Measurements from ENCODE around the gene FCN3. TPM values are rescaled to one million over a fixed set of nuclear protein-coding genes. Genes with fewer than 3 reads are reported as not detected.

Gene FCN3
- polyA plus RNA-seq, 3 donors, result 1.7 to 3.9 (median 2.1) TPM

DNA sequence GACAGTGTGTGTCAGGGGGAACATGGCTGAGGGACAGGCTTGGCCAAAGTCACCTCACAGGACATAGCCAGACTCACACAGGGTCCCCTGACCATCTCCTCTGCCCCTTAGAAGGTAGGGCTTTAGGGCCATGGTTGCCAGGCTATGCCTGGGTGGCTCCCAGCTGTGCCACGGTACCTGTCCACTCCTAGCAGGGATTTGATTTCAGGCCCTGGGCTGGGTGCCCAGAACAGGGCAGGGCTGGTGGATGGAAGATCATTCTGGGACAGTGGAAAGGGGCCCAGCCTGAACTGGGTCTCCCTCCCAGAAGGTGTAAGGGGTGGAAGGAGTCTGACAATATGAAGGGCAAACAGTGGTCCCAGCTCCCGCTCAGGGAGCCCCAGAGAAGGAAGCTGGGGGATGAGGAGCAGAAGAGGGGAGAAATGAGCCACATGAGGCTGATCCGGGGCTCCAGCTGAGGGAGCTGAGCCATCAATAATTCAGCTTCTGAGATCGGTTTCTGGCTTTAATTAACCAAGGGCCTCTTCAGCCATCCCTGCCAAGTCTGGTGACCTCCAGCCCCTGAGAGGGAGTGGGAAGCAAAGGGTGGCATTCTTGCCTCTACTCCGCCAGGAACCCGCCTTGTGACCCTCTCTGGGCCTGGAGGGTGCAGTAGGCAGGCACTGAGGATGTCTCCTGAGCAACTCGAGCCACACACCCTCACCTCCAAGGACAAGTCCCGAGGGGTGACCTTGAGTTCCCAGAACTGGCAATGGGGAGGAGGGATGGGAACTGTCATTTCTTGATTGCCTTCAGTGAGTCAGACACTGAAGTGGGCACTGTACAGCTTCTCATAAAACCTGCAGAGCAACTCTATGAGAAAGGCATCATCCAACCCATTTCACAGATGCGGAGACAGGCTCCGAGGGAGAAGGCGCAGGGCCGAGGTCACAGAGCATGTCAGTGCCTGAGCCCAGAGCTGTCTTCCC is 6.4 kb upstream of the FCN3 start:
- no peak for DNase-seq

DNA sequence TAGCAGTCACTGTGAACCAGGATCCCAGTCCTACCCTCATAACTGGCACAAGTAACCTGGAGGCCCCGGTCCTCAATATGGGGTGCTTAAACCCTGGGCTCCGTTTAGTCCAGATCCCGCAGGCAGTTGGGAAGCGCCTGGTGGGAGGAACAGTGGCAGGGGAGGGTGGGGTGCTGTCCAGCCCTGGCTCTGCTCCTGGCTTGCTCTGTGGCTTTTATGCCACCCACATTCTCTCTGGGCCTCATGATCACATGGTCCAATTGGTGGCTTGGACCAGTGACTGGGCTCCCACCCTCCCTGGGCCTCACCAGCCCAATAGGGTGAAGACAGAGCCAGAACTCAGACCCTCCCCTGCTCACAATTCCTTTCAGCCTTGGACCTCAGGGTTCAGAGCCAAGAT is 5.6 kb upstream of the FCN3 start:
- no peak for DNase-seq

DNA sequence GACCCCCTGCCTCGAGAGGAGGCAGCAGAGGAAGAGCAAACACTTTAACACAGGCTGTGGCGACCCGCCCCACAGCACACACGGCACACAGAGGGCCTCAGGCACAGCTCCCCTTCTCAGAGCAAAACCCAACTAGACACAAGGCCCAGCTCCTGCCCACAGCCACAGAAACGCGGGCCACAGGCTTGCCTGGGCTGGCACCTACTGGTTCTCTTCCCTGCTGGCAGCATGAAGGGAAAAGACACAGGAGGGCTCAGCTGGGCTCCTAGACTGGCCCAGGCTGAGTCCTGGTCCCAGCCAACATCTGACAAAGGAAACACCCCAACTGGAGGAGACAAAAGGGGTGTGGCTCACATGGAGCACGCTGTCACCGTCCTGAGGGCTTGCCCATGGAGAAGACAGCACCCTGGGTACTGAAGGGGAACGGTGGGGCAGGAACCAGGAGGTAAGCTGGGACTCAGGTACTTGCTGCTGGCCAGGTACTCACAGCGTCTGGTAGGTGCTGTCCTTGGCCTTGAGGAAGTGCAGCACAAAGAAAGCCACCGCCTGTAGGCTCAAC is 5.0 kb upstream of the FCN3 start:
- no peak for DNase-seq

DNA sequence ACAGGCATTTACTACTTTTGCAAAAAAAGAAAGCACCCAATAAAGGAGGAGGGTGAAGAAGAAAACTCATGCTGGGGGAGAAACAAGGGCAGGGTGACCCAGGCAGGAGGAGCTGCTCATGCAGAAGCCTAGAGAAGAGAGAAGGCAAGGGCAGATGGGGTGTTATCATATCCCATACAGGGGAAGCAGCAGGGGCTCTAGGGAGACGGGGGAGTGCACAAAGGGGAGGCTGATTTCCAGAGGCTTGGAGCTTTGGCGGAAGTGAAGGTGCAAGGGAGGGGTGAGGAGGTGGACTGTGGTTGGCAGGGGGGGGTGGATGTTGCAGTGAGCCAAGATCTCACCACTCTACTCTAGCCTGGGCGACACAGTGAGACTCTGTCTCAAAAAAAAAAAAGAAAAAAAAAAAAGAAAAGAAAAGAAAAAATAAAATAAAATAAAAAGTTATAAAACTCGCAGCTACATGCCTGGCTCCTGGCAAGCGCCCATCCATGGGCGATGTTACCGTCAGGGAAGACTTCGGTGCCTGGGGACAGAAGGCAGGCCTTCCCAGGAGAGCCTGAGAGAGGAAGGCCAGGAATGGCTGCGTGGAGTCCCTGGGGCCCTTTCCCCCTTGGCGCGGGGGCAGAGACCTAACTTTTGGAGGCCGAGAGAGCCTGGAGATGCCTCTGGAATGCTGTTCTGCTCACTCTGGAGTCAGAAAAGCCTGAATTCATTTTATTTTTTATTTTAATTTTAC is 3.3 kb upstream of the FCN3 start:
- DNase-seq, result no peak

DNA sequence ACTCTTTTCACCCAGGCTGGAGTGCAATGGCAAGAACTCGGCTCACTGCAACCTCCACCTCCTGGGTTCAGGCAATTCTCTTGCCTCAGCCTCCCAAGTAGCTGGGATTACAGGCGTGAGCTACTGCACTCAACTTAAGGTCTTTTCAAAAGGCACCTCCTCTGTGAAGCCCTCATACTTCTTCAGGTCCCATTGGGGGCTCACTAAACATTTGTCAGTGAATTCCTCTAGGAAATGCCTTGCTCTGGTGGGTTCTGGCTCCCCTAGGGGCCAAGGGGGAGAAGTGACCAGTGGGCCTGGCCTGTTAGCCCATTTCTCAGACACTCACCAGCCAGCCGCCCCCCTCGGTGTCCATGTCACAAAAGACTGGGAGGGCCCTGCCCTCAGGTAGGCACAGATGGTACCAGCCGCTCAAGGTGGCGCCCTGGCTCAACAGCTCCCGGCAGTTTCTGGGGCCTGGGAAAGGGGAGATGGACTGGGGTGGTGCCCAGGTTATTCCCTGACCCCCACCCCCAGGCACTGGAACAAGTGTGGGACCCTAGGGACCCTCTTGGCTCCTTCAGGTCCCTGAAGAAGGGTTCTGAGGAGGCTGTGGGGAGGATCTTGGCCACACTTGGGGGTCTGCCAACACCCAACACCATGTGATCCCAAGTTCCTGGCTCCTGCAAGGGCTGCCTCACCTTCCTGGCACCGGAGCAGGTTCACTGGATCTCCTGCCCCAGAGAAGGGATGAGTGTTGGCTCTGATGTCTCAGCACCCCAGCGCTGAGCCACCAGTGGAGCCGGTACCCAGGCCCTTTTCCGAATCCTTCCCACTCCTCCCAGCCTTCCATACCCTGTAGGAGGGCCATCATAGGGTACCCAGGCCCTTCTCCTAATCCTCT is 1.6 kb downstream of the FCN3 start:
- DNase-seq, result no peak

DNA sequence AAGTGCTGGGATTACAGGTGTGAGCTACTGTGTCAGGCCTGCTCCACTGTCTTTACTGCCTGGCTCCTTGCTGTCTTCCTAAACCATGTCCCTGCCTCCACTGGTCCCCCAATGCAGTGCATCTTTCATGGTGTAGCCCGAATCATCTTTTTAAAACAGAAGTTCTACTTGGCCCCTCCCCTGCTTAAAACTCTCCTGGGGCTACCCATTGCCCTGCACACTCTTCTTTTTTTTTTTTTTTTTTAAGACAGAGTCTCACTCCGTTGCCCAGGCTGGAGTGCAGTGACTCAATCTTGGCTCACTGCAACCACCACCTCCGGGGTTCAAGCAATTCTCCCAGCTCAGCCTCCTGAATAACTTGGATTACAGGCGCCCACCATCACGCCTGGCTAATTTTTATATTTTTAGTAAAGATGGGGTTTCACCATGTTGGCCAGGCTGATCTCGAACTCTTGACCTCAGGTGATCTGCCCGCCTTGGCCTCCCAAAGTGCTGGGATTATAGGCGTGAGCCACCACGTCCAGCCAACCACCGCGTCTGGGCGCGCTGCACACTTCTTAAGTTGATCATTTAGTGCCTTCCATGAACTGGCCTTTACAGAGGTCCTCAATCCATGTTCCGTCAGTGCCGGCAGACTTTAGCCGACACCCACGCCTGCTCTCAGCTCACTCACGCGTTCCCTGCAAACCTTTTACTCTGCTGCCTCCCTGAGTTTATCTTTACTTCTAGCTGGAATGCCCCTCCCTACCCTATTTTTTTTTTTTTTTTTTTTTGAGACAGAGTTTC is 2.4 kb downstream of the FCN3 start:
- DNase-seq, result no peak

DNA sequence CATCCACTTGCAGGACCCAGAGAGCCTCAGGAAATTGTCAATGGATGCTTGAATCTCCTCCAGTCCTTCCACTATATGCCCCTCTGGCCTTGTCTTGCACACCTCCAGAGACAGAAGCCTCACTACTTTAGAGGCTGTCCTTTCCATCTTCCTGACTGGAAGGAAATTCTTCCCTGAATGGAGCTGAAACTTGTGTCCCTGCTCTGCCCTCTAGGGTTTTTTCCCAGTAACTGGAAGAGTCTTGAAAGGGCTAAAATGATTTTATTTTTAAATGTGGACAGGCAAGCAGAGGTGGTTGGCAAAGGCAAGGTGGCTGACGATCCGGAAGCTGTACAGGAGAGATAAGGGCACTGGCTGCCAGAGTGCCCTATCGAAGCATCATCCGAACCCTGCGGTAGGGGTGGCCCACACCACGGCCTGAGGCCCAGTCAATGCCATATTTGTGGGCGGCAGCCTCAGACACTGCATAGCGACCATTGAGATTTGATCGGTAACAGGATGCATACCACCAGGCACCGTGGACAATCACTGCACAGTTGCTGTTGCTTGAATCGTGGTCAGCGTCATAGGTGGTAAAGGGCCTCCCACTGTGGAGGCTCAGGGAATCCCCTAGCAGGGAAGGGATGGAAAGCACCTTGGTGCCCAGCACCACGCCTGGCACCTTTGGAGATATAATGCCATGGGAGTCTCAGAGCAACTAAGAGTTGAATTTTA is 5.6 kb downstream of the FCN3 start:
- DNase-seq, result no peak

DNA sequence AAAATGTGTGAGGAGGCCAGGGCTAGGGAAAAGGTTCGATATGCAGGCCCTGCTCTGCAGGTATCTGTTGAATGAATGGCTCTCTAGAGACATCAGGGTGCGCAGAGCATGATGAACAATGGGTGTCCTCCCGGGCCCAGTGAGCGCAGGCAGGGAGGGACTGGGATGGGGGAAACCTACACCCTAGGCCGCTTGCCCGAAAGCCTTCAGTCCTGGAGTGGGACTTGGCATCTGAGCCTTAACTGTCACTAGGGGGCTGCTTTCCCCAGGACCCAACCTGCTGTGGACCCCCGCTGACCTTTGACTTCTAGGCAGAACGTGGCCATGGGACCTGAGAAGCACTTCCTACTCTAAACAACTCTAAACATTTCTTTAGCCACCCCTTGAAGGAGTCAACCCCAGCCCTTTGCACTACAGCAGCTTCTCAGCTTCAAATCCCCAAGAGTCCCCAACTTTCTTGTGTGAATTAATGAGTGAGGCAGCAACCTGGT is 7.4 kb downstream of the FCN3 start:
- DNase-seq, result no peak

DNA sequence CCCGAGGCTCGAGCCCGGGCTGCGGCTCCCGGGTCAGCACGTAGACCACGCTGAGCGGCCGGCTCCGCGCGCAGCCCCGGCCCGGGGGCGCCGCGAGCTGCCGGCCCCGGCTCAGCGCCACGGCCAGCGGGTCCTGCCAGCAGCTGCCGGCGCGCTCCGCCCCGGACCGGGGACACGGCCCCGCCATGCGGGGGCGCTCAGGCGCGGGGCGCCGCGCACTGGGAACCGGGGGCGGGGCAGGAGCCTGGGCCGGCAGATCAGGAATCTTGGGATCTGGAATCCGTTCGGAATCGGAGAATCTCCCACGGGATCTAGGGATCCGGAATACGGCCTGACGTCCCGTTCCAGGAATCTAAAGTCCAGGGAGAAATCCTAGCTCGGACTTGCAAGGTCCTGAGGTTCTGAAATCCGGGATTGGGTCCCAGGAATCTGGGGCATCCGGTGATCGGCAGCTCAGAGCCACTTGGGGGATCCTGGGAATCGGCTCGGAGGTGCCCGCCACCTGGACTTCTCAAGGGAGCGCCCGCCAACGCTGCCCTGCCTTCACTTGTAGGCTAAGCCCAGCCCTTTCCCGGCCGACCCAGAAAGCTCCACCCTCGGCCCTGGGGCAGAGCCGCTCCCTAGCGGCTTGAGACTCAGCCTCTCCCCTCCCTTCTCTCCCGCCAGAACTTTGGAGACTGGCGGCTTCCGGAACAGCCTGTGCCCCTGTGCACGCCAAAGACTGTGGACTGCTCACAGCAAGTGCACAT is 8.0 kb downstream of the FCN3 start, which contains the start of gene MAP3K6:
Gene MAP3K6, minus strand, starts transcription at position 551 of the 749 bp plus-strand sequence. Its CDS starts 364 bp downstream, at position 187.
- peak; percentile 77 for DNase-seq

DNA sequence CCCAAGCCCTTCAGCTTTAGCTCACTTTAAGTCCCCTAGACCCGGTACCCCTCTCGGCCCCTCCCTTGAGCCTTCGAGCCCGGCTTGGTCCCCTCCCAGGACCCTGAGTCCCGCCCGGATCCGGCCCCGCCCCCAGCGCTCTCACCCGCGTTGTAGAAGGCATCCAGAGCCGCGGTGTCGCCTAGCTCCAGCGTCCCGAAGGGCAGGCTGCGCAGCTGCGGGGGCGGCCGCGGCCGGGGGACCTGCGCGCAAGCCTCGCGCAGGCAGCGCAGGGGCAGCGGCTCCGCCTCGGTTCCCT is 8.6 kb downstream of the FCN3 start:
- peak; percentile 81 for DNase-seq

DNA sequence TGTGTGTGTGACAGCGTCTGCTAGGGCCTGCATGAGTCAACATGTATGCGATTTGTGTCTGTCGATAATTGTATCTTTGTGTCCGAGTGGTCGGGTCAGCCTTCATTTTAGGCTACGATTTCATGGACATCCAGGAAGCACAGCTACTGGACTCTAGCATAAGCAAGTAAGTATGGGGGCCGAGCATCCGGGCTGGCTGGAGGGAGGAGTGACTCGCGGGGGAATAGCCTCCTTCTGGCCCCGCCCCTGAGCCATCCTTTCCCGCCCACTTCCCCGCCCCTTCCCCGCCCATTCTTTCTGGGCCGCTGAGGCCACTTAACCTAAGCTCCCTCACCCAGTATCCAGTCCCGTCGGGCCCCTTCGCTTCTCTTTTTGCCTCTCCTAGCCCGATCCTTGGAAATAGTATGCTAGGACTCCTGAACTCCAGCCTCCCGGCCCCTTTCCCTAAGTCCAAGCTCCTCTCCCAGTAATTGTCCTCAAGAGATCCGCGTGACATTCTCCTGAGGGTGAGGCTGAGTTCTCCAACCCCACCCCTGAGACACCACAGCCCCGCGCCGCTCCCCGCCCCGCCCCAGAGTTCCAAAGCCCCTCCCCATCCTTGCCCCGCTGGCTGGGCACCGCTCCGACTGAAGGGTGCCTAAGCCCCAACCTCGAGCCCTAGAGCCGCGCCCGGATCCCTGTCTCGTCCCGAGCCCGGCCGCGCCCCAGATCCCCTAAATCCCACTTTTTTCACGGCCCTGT is 9.1 kb downstream of the FCN3 start:
- peak; percentile 87 for DNase-seq

DNA sequence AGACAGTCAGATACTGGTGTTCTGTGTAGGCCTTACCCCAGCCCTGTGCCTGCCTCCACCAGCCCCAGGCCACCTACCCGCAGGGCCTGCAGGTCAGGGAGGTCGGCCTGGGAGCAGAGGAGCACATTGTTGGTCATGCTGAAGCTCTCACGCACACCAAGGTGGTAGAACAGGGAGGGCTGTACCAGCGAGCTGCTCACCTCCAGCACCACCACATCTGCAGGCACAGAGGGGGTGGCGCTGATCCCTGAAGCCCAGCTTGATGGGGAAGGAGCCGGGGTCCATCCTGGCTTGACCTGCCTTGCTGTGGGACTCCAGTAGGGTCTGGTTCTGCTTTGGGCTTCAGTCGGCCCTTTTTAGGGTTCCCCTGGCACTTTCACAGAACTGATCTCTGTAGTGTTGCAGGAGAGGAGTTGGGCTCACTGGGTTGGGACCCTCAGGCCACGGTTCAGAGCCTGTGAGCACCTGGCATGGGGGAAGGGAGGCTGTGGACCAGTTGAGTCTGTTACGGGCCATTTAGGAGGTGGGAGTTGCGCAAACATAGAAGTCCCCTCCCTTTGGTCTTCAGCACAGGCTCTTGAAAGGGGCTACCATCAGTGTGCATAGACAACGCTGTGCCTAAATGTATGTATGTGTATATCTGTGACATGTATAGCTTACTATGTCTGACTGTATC is 9.8 kb downstream of the FCN3 start:
- DNase-seq, result no peak

DNA sequence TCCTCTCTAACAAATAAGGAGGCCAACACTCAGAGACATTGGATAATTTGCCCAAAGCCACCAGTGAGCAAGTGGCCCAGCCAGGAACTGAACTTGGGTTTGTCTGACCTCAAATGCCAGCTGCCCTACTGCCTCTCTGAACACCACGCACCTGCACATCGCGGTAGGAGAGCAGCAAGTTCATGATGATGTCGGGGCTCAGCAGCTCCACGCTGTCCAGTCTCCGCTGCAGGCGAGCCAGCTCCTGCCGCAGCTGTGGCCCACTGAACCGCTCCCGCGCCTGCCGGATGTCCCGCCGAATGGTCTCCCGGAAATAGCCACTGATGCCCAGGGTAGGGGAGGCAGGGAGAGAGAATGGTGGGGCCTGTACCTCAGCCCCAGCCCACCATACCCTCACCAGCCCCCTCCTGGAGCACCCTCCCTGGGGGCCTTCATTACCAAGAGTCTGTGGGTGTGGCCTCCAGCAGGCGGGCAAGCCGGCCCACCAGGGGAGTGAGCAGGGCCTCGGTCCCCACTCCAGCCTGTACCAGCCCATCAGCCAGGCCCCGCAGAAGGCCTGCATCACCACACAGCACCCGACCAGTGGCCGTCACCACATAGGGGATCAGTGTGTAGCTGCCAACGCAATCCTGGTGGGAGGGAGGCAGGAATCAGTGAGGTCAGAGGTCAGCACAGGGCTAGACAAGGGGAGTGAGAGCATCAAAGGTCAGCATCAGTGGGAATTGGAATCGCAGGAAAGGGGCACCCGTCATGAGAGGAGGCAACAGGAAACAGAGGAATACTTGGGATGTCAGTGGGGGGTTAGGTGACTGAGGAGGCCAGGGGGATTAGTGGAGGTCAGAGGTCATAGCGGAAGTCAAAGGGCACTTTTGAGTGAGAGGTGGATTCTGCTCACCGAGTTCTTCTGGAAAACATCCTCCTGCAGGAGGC is 10.6 kb downstream of the FCN3 start:
- DNase-seq, result no peak

DNA sequence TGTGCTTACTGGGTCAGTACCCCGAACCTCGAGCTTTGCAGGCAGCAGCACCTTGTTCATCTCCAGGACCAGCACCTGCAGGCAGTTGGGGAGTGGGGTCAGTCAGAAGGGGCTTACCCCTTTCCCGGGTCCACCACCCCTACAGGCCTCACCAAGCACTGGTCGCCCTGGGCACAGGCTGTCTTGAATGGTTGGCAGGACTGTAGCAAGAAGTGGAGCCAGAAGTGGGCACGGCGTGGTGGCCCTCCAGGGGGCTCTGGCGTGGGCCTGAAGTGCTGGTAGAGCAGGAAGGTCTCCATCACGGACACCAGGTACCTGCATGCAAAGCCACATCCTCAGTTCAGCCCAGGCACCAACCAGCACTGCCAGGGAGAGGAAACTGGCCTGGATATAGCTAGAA is 13.1 kb downstream of the FCN3 start:
- no peak for DNase-seq

DNA sequence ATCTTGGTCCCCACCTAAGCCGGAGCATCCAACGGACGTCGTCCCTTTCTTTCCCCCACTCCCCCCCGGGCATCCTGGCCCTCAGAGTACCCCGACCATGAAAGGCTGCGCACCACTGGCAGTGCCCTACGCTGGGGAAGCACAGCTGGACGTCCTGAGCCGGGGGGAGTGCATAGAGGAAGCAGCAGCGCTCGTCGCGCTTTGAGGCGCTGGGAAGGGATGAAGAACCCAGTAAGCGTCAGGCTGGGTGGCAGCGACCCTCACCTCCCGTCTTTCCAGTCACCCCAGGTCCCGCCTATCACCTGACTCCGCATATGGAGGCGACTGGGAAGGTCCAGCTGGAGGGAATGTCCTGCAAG is 13.6 kb downstream of the FCN3 start:
- no peak for DNase-seq

DNA sequence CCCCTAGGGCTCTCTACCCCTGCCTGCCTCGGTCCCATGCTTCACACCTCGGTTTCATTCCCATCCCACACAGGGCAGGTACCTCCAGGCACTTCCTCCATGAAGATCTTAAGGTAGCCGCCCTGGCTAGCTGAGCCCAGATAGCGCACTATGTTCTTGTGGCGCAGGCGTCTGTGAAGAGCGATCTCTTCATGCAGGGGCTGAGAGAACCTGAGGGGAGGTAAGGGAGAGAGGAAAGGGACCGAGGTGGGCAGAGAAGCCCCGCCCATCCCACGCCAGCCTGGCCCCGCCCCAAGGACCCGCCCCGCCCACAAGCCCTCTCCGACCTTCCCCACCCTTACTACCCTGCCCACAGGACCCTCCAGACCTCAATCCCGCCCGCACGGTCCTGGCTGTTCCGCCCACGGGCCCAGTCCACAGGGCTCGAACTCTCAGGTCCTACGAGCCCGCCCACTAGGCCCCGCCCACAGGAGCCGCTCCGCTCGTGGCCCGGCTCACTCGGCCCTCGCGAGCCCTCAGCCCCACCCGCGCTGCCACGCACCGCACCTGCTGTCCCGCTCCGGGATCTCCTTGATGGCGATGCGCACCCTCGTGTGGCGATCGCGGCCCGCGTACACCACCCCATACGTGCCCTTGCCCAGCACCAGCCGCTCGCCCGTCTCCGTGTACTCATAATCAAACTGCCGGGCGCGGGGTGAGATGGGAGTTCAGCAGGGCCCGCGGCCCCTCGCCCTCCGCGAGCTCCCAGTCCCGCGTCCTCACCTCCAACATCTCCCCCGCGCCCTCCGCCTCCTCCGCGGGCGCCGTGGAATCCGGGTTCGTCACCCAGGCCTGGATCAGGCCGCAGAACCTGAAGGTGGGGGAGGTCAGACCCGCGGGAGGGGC is 14.2 kb downstream of the FCN3 start:
- DNase-seq, result no peak

Measured in renal pelvis (tissue), 4 donors.